ENCODE results near the gene TOP3B.

The TOP3B gene

GRCh38 chr22:21982338-21982965, at the start of gene TOP3B:
Gene TOP3B, minus strand, starts transcription at chr22:21982787. Its CDS starts 7,078 bp downstream, at chr22:21975709.
- peak; percentile 60 to 75 (median 71) for DNase-seq

GRCh38 chr22:22031183-22031945, 48.8 kb upstream of the TOP3B start:
- no peak for DNase-seq

- DNase-seq: peak in 2 of 3 experiments; percentile 0 to 18
Measured at GRCh38 chr22:22030493-22031182, 48.1 kb upstream of the TOP3B start.

GRCh38 chr22:22027955-22028354, 45.4 kb upstream of the TOP3B start:
- DNase-seq: no peak

- DNase-seq: no peak
Measured at GRCh38 chr22:22026157-22026831, 43.7 kb upstream of the TOP3B start.

GRCh38 chr22:22025320-22026156, 43.0 kb upstream of the TOP3B start:
- DNase-seq: no peak

- no peak for DNase-seq
Measured at GRCh38 chr22:22024440-22024839, 41.9 kb upstream of the TOP3B start.

- no peak for DNase-seq
Measured at GRCh38 chr22:22023581-22024137, 41.1 kb upstream of the TOP3B start.

GRCh38 chr22:22022947-22023534, 40.5 kb upstream of the TOP3B start:
- DNase-seq: no peak

- DNase-seq: no peak
Measured at GRCh38 chr22:22022255-22022840, 39.8 kb upstream of the TOP3B start.

GRCh38 chr22:22021162-22021750, 38.7 kb upstream of the TOP3B start:
- DNase-seq: no peak

GRCh38 chr22:22020425-22020852, 37.9 kb upstream of the TOP3B start:
- no peak for DNase-seq

GRCh38 chr22:22019659-22020424, 37.3 kb upstream of the TOP3B start:
- DNase-seq: no peak

GRCh38 chr22:22018825-22019658, 36.5 kb upstream of the TOP3B start:
- no peak for DNase-seq

- no peak for DNase-seq
Measured at GRCh38 chr22:22015631-22016030, 33.0 kb upstream of the TOP3B start.

- DNase-seq: no peak
Measured at GRCh38 chr22:22014285-22014659, 31.7 kb upstream of the TOP3B start.

GRCh38 chr22:22013559-22014284, 31.1 kb upstream of the TOP3B start:
- DNase-seq: no peak

- no peak for DNase-seq
Measured at GRCh38 chr22:22011964-22012363, 29.4 kb upstream of the TOP3B start.

Measured in NCI-H1417 (cell line).